ENCODE data around the gene TCF25.
"Not testable (repeated sequence)": the region's sequence is repeated elsewhere in the genome, so short reads cannot be mapped to it uniquely, and the experiment has no call there.

- TF ChIP-seq EZH2phosphoT487 (conservative IDR thresholded peaks at IDR 0.05; ENCODE audit: low read length); CTCF (IDR thresholded peaks at IDR 0.05; ENCODE audit: insufficient read depth, low read length, poor library complexity, severe bottlenecking): not testable (repeated sequence)
Observed at GRCh38 chr16:89833664-89834363, 39.6 kb upstream of the TCF25 start.

Measured in SU-DHL-6 (cell line).